ENCODE measurements around the gene NARS2.
"Not testable (repeated sequence)": the region's sequence is repeated elsewhere in the genome, so short reads cannot be mapped to it uniquely, and the experiment has no call there.

The NARS2 gene

GRCh38 chr11:78541537-78541936 is 33.1 kb downstream of the NARS2 start:
- no peak for DNase-seq (ENCODE audit: low read depth)

- DNase-seq (ENCODE audit: low read depth), result no peak
Observed at GRCh38 chr11:78540256-78540655, 34.4 kb downstream of the NARS2 start.

- DNase-seq (ENCODE audit: low read depth), result no peak
Observed at GRCh38 chr11:78539506-78539905, 35.2 kb downstream of the NARS2 start.

GRCh38 chr11:78536933-78537332 is 37.7 kb downstream of the NARS2 start:
- DNase-seq (ENCODE audit: low read depth), result no peak

- DNase-seq (ENCODE audit: low read depth), result no peak
Observed at GRCh38 chr11:78535920-78536319, 38.7 kb downstream of the NARS2 start.

GRCh38 chr11:78535027-78535426 is 39.6 kb downstream of the NARS2 start:
- DNase-seq (ENCODE audit: low read depth), result no peak

- DNase-seq (ENCODE audit: low read depth), result no peak
Observed at GRCh38 chr11:78533399-78533798, 41.3 kb downstream of the NARS2 start.

GRCh38 chr11:78532991-78533390 is 41.7 kb downstream of the NARS2 start:
- DNase-seq (ENCODE audit: low read depth), result no peak

- DNase-seq (ENCODE audit: low read depth), result no peak
Observed at GRCh38 chr11:78526497-78527146, 48.0 kb downstream of the NARS2 start.

- DNase-seq (ENCODE audit: low read depth), result no peak
Observed at GRCh38 chr11:78525720-78526119, 48.9 kb downstream of the NARS2 start.

- no peak for DNase-seq (ENCODE audit: low read depth)
Observed at GRCh38 chr11:78520230-78520629, 54.4 kb downstream of the NARS2 start.

GRCh38 chr11:78516281-78516680 is 58.4 kb downstream of the NARS2 start:
- no peak for DNase-seq (ENCODE audit: low read depth)

- no peak for DNase-seq (ENCODE audit: low read depth)
Observed at GRCh38 chr11:78514922-78515502, 59.7 kb downstream of the NARS2 start.

- not testable (repeated sequence) for DNase-seq (ENCODE audit: low read depth)
Observed at GRCh38 chr11:78513085-78513484, 61.6 kb downstream of the NARS2 start.

GRCh38 chr11:78510597-78510996 is 64.1 kb downstream of the NARS2 start:
- no peak for DNase-seq (ENCODE audit: low read depth)

- no peak for DNase-seq (ENCODE audit: low read depth)
Observed at GRCh38 chr11:78510025-78510596, 64.6 kb downstream of the NARS2 start.

- no peak for DNase-seq (ENCODE audit: low read depth)
Observed at GRCh38 chr11:78504708-78505107, 70.0 kb downstream of the NARS2 start.

- DNase-seq (ENCODE audit: low read depth), result no peak
Observed at GRCh38 chr11:78504181-78504580, 70.5 kb downstream of the NARS2 start.

- no peak for DNase-seq (ENCODE audit: low read depth)
Observed at GRCh38 chr11:78499971-78500370, 74.7 kb downstream of the NARS2 start.

- DNase-seq (ENCODE audit: low read depth), result no peak
Observed at GRCh38 chr11:78497293-78497692, 77.4 kb downstream of the NARS2 start.

- DNase-seq (ENCODE audit: low read depth), result no peak
Observed at GRCh38 chr11:78493413-78493975, 81.2 kb downstream of the NARS2 start.

- no peak for DNase-seq (ENCODE audit: low read depth)
Observed at GRCh38 chr11:78492973-78493372, 81.7 kb downstream of the NARS2 start.

GRCh38 chr11:78489184-78489583 is 85.5 kb downstream of the NARS2 start:
- no peak for DNase-seq (ENCODE audit: low read depth)

All from activated gamma-delta T cell treated with anti-CD3 and anti-CD28 coated beads, Interleukin-2, amount 50 U/mL, for 16 hours (primary cell).